Activated CD8-positive, alpha-beta T cell treated with anti-CD3 and anti-CD28 coated beads, Interleukin-2, amount 10 ng/mL, durations not matched to agents 7 days and 5 days (primary cell): ENCODE data around the gene PRC1. TPM values are rescaled to one million over a fixed set of nuclear protein-coding genes. Genes with fewer than 3 reads are reported as not detected.

ENCODE experiments used
- ATAC-seq: fragments of 150-1000 bp; cut with Tn5 transposase; one replicate; pipeline ENCODE4 v1.10.0; 2021; ENCODE audit warnings: moderate library complexity
- CTCF ChIA-PET: fragments of 350-600 bp; sonication (Branson Sonifier 250); formaldehyde crosslinking; loops from one replicate; lab custom pipeline; 2021; ENCODE audit warnings: antibody characterized with exemption; lab: Charles Lee
- POLR2A ChIA-PET: fragments of 350-600 bp; sonication (Branson Sonifier 250); formaldehyde crosslinking; loops from one replicate; lab custom pipeline; 2021; ENCODE audit warnings: antibody characterized with exemption; lab: Charles Lee
- DNase-seq: peaks from one replicate; pipeline ENCODE4 v3.0.0-alpha.2; 2020
- H3K27ac Mint-ChIP-seq: one replicate; pipeline ENCODE4 v1.8.0; 2021; ENCODE audit warnings: mild to moderate bottlenecking, mixed read lengths
- H3K27me3 Mint-ChIP-seq: one replicate; pipeline ENCODE4 v1.8.0; 2021; ENCODE audit warnings: low read depth, mixed read lengths
- H3K36me3 Mint-ChIP-seq: one replicate; pipeline ENCODE4 v1.8.0; 2021; ENCODE audit warnings: low read depth, mixed read lengths
- H3K4me1 Mint-ChIP-seq: one replicate; pipeline ENCODE4 v1.8.0; 2021; ENCODE audit warnings: low read depth, mixed read lengths
- H3K4me3 Mint-ChIP-seq: one replicate; pipeline ENCODE4 v1.8.0; 2021; ENCODE audit warnings: mild to moderate bottlenecking, mixed read lengths
- H3K9me3 Mint-ChIP-seq: one replicate; pipeline ENCODE4 v1.8.0; 2022; ENCODE audit warnings: mixed read lengths; ENCODE audit not compliant: insufficient read depth
- total RNA-seq, 2 experiments: library from RNA; stranded (reverse); gene quantifications; one replicate each; pipeline ENCODE4 v1.2.3, GENCODE V29; 2021

The PRC1 gene
- total RNA-seq, 2 experiments from 2014 or later, result 180 to 189 TPM

GRCh38 chr15:90967206-90967605 lies 27.1 kb downstream of the PRC1 start:
- ATAC-seq (no peak), DNase-seq (no peak)
- Mint-ChIP-seq H3K27ac (no peak overlapping the region), H3K4me1 (no peaks in the 10 kb centered on the region), H3K4me3 (no peak overlapping the region), H3K9me3 (no peaks in the 10 kb centered on the region), H3K36me3 (peaks cover 80% of the 10 kb centered on the region), H3K27me3 (no peaks in the 10 kb centered on the region)
- ChIA-PET POLR2A (interaction anchor here (0.9 to 1.5 kb wide), 3 partner anchors 10 to 16 kb away, joined by 3 to 6 read pairs (median 3); no protein-coding TSS in a partner anchor), CTCF (interaction anchor here (0.6 to 2.9 kb wide), 4 partner anchors 10 to 82 kb away, joined by 3 to 18 read pairs (median 4); no protein-coding TSS in a partner anchor)

- peaks cover 89% of the 10 kb centered on the region for H3K36me3 Mint-ChIP-seq
- ChIA-PET CTCF (interaction anchor here (1.4 to 2.9 kb wide), 3 partner anchors 10 to 83 kb away, joined by 3 to 18 read pairs (median 6); no protein-coding TSS in a partner anchor), POLR2A (interaction anchor here (0.9 to 1.5 kb wide), 4 partner anchors 10 to 17 kb away, joined by 3 to 6 read pairs (median 4); partner anchors contain the start of gene RCCD1)
- H3K27me3 Mint-ChIP-seq, result no peaks in the 10 kb centered on the region
- H3K9me3 Mint-ChIP-seq, result no peaks in the 10 kb centered on the region
- no peak overlapping the region for H3K4me3 Mint-ChIP-seq
- ATAC-seq (no peak), DNase-seq (no peak)
- H3K4me1 Mint-ChIP-seq, result no peaks in the 10 kb centered on the region
- no peak overlapping the region for H3K27ac Mint-ChIP-seq
These were observed 28.1 kb downstream of the PRC1 start for GRCh38 chr15:90966262-90966661.

- no peaks in the 10 kb centered on the region for H3K27me3 Mint-ChIP-seq
- H3K4me3 Mint-ChIP-seq, result no peak overlapping the region
- peak overlapping the region; percentile 48 for H3K27ac Mint-ChIP-seq
- ChIA-PET POLR2A (no interaction called here), CTCF (no interaction called here)
- peaks cover 5% of the 10 kb centered on the region for H3K4me1 Mint-ChIP-seq
- DNase-seq (no peak), ATAC-seq (no peak)
- H3K36me3 Mint-ChIP-seq, result peaks cover 72% of the 10 kb centered on the region
- no peaks in the 10 kb centered on the region for H3K9me3 Mint-ChIP-seq
These were observed 32.3 kb downstream of the PRC1 start for GRCh38 chr15:90962021-90962420.

GRCh38 chr15:90960298-90961091 lies 33.8 kb downstream of the PRC1 start:
- no peak for ATAC-seq
- no peaks in the 10 kb centered on the region for H3K27me3 Mint-ChIP-seq
- H3K9me3 Mint-ChIP-seq, result no peaks in the 10 kb centered on the region
- ChIA-PET CTCF (interaction anchor here (0.9 to 1.5 kb wide), 3 partner anchors 20 to 89 kb away, joined by 3 to 4 read pairs (median 3); no protein-coding TSS in a partner anchor), POLR2A (no interaction called here)
- DNase-seq, result no peak
- H3K4me3 Mint-ChIP-seq, result no peak overlapping the region
- H3K4me1 Mint-ChIP-seq, result peaks cover 9% of the 10 kb centered on the region
- H3K27ac Mint-ChIP-seq, result no peak overlapping the region
- H3K36me3 Mint-ChIP-seq, result peaks cover 64% of the 10 kb centered on the region

GRCh38 chr15:90959894-90960293 lies 34.4 kb downstream of the PRC1 start:
- Mint-ChIP-seq H3K36me3 (peaks cover 59% of the 10 kb centered on the region), H3K9me3 (no peaks in the 10 kb centered on the region), H3K4me1 (peaks cover 9% of the 10 kb centered on the region), H3K27ac (no peak overlapping the region), H3K4me3 (no peak overlapping the region), H3K27me3 (no peaks in the 10 kb centered on the region)
- POLR2A ChIA-PET, result no interaction called here
- ATAC-seq (no peak), DNase-seq (no peak)
- CTCF ChIA-PET, result interaction anchor here (0.9 to 1.8 kb wide), 4 partner anchors 20 to 312 kb away, joined by 3 to 5 read pairs (median 4); no protein-coding TSS in a partner anchor

- H3K27ac Mint-ChIP-seq, result no peak overlapping the region
- ATAC-seq (no peak), DNase-seq (no peak)
- CTCF ChIA-PET, result interaction anchor here (0.9 to 5.0 kb wide), 7 partner anchors 21 to 313 kb away, joined by 3 to 36 read pairs (median 4); no protein-coding TSS in a partner anchor
- peaks cover 54% of the 10 kb centered on the region for H3K36me3 Mint-ChIP-seq
- POLR2A ChIA-PET, result no interaction called here
- no peaks in the 10 kb centered on the region for H3K9me3 Mint-ChIP-seq
- no peak overlapping the region for H3K4me3 Mint-ChIP-seq
- H3K27me3 Mint-ChIP-seq, result no peaks in the 10 kb centered on the region
- H3K4me1 Mint-ChIP-seq, result peaks cover 13% of the 10 kb centered on the region
These were observed 35.2 kb downstream of the PRC1 start for GRCh38 chr15:90959028-90959595.

GRCh38 chr15:90957791-90958190 lies 36.5 kb downstream of the PRC1 start:
- H3K27me3 Mint-ChIP-seq, result no peaks in the 10 kb centered on the region
- ChIA-PET POLR2A (interaction anchor here (1.1 to 1.3 kb wide), 2 partner anchors 23 to 37 kb away, joined by 3 to 4 read pairs; partner anchors contain the start of genes PRC1 and UNC45A), CTCF (interaction anchor here (0.7 to 7.3 kb wide), 9 partner anchors 10 to 315 kb away, joined by 3 to 154 read pairs (median 18); partner anchors contain the start of genes HDDC3 and UNC45A)
- ATAC-seq (no peak), DNase-seq (no peak)
- peak overlapping the region; percentile 59 for H3K4me3 Mint-ChIP-seq
- H3K27ac Mint-ChIP-seq, result peak overlapping the region; percentile 5
- no peaks in the 10 kb centered on the region for H3K9me3 Mint-ChIP-seq
- peaks cover 22% of the 10 kb centered on the region for H3K4me1 Mint-ChIP-seq
- peaks cover 56% of the 10 kb centered on the region for H3K36me3 Mint-ChIP-seq

GRCh38 chr15:90957031-90957790 lies 37.1 kb downstream of the PRC1 start:
- POLR2A ChIA-PET, result interaction anchor here (1.1 to 4.6 kb wide), 6 partner anchors 9 to 93 kb away, joined by 3 to 93 read pairs (median 4); partner anchors contain the start of genes HDDC3, PRC1 and UNC45A

GRCh38 chr15:90956274-90957030 lies 37.9 kb downstream of the PRC1 start:
- ATAC-seq, result peak; percentile 7

More at GRCh38 chr15:90957031-90957790, 37.1 kb downstream of the PRC1 start:
- H3K4me1 Mint-ChIP-seq, result peaks cover 22% of the 10 kb centered on the region
- ATAC-seq (no peak), DNase-seq (no peak)
- H3K36me3 Mint-ChIP-seq, result peaks cover 54% of the 10 kb centered on the region
- peak overlapping the region; percentile 88 for H3K4me3 Mint-ChIP-seq
- peak overlapping the region; percentile 5 for H3K27ac Mint-ChIP-seq
- H3K9me3 Mint-ChIP-seq, result no peaks in the 10 kb centered on the region
- H3K27me3 Mint-ChIP-seq, result no peaks in the 10 kb centered on the region
- CTCF ChIA-PET, result interaction anchor here (0.7 to 7.3 kb wide), 27 partner anchors 9 to 600 kb away, joined by 3 to 154 read pairs (median 5); partner anchors contain the start of genes HDDC3, MAN2A2, UNC45A and VPS33B

GRCh38 chr15:90955624-90956273 lies 38.6 kb downstream of the PRC1 start:
- DNase-seq (no peak), ATAC-seq (no peak)
- peaks cover 22% of the 10 kb centered on the region for H3K4me1 Mint-ChIP-seq
- H3K36me3 Mint-ChIP-seq, result peaks cover 50% of the 10 kb centered on the region
- no peaks in the 10 kb centered on the region for H3K9me3 Mint-ChIP-seq
- no peaks in the 10 kb centered on the region for H3K27me3 Mint-ChIP-seq
- H3K27ac Mint-ChIP-seq, result peak overlapping the region; percentile 97
- CTCF ChIA-PET, result interaction anchor here (0.7 to 7.3 kb wide), 27 partner anchors 9 to 598 kb away, joined by 3 to 154 read pairs (median 5); partner anchors contain the start of genes HDDC3, MAN2A2, UNC45A and VPS33B
- POLR2A ChIA-PET, result interaction anchor here (0.6 to 4.6 kb wide), 8 partner anchors 11 to 761 kb away, joined by 3 to 93 read pairs (median 6); partner anchors contain the start of genes HDDC3, PRC1, UNC45A and VPS33B
- H3K4me3 Mint-ChIP-seq, result peak overlapping the region; percentile 88

More at GRCh38 chr15:90956274-90957030, 37.9 kb downstream of the PRC1 start:
- ChIA-PET POLR2A (interaction anchor here (0.6 to 4.6 kb wide), 8 partner anchors 10 to 762 kb away, joined by 3 to 93 read pairs (median 5); partner anchors contain the start of genes HDDC3, UNC45A and VPS33B), CTCF (interaction anchor here (0.7 to 7.3 kb wide), 29 partner anchors 8 to 599 kb away, joined by 3 to 154 read pairs (median 5); partner anchors contain the start of genes HDDC3, MAN2A2, UNC45A and VPS33B)
- Mint-ChIP-seq H3K36me3 (peaks cover 54% of the 10 kb centered on the region), H3K4me1 (peaks cover 22% of the 10 kb centered on the region), H3K27ac (peak overlapping the region; percentile 97), H3K4me3 (peak overlapping the region; percentile 88), H3K27me3 (no peaks in the 10 kb centered on the region), H3K9me3 (no peaks in the 10 kb centered on the region)
- DNase-seq, result peak; percentile 76
